OCI-LY3 (cell line): ENCODE measurements around the gene NXNL1.

Experiments
- EZH2phosphoT487 ChIP-seq: fragments of 200-600 bp; shearing (Covaris generic); IDR thresholded peaks from 2 replicates; pipeline ENCODE4 v1.6.1; 2018; ENCODE audit warnings: antibody characterized with exemption, mixed run types, low read depth
- TF ChIP-seq, protein P1 (sequence below): fragments of 200-600, 300-600 bp; sonication (generic); IDR thresholded peaks from 2 replicates; pipeline ENCODE4 v1.5.1; 2014; ENCODE audit warnings: antibody characterized with exemption, low read length, low read depth

GRCh38 chr19:17467471-17468301, 7.0 kb upstream of the NXNL1 start:
- TF ChIP-seq, protein P1, sequence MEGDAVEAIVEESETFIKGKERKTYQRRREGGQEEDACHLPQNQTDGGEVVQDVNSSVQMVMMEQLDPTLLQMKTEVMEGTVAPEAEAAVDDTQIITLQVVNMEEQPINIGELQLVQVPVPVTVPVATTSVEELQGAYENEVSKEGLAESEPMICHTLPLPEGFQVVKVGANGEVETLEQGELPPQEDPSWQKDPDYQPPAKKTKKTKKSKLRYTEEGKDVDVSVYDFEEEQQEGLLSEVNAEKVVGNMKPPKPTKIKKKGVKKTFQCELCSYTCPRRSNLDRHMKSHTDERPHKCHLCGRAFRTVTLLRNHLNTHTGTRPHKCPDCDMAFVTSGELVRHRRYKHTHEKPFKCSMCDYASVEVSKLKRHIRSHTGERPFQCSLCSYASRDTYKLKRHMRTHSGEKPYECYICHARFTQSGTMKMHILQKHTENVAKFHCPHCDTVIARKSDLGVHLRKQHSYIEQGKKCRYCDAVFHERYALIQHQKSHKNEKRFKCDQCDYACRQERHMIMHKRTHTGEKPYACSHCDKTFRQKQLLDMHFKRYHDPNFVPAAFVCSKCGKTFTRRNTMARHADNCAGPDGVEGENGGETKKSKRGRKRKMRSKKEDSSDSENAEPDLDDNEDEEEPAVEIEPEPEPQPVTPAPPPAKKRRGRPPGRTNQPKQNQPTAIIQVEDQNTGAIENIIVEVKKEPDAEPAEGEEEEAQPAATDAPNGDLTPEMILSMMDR, result no peak
- no peak for TF ChIP-seq EZH2phosphoT487
